Stimulated activated CD8-positive, alpha-beta memory T cell treated with anti-CD3 and anti-CD28 coated beads, Interleukin-4, amount 100 ng/mL, for 4 hours (primary cell): ENCODE results near the gene MRPS23.

Experiments
- DNase-seq, 2 donors: peaks; one replicate each; pipeline ENCODE4 v3.0.0-alpha.2; 2020; ENCODE audit warnings: low read depth in 2 of 2, low spot score in 1 of 2

MRPS23 gene

GRCh38 chr17:57849874-57850754, at the start of gene MRPS23:
TSS of gene MRPS23 (minus strand) at chr17:57850044. CDS start at chr17:57850010, 34 bp downstream.
- peak; percentile 87 to 92 for DNase-seq

- no peak for DNase-seq
Measured at GRCh38 chr17:57899391-57899790, 49.5 kb upstream of the MRPS23 start.

- DNase-seq: no peak
Measured at GRCh38 chr17:57898487-57899311, 48.9 kb upstream of the MRPS23 start.

- DNase-seq: no peak
Measured at GRCh38 chr17:57895382-57896060, 45.7 kb upstream of the MRPS23 start.

- DNase-seq: no peak
Measured at GRCh38 chr17:57894848-57895247, 45.0 kb upstream of the MRPS23 start.

- DNase-seq: no peak
Measured at GRCh38 chr17:57892820-57893595, 43.2 kb upstream of the MRPS23 start.

GRCh38 chr17:57892146-57892819, 42.4 kb upstream of the MRPS23 start:
- DNase-seq: peak; percentile 49 to 69

GRCh38 chr17:57890857-57891232, 41.0 kb upstream of the MRPS23 start:
- no peak for DNase-seq

GRCh38 chr17:57889892-57890856, 40.3 kb upstream of the MRPS23 start:
- DNase-seq: no peak

GRCh38 chr17:57889252-57889651, 39.4 kb upstream of the MRPS23 start:
- DNase-seq: no peak

- no peak for DNase-seq
Measured at GRCh38 chr17:57888311-57889216, 38.7 kb upstream of the MRPS23 start.

GRCh38 chr17:57887161-57887560, 37.3 kb upstream of the MRPS23 start:
- no peak for DNase-seq

- no peak for DNase-seq
Measured at GRCh38 chr17:57886020-57886419, 36.2 kb upstream of the MRPS23 start.

- DNase-seq: no peak
Measured at GRCh38 chr17:57885148-57885915, 35.5 kb upstream of the MRPS23 start.

GRCh38 chr17:57881783-57882351, 32.0 kb upstream of the MRPS23 start:
- DNase-seq: no peak

- DNase-seq: no peak
Measured at GRCh38 chr17:57881143-57881542, 31.3 kb upstream of the MRPS23 start.

GRCh38 chr17:57880086-57880456, 30.2 kb upstream of the MRPS23 start:
- no peak for DNase-seq
